Endometrial microvascular endothelial cells (primary cell): ENCODE measurements around the gene TNFRSF21. TPM values are rescaled to one million over a fixed set of nuclear protein-coding genes. Genes with fewer than 3 reads are reported as not detected.

Experiments
- in situ Hi-C: cut with HindIII; loops from 2 replicates; pipeline ENCODE4 v1.10.0; 2017; ENCODE audit warnings: low sequenced_read_pairs, low pct_unique_long_range_greater_than_20kb; ENCODE audit errors: inconsistent ontology term
- total RNA-seq: library from RNA; depleted of rRNA; stranded (reverse); fragments of >200 nt; gene quantifications from one replicate; pipeline ENCODE4 v1.2.3, GENCODE V29; 2015; ENCODE audit errors: inconsistent ontology term

Gene TNFRSF21
- total RNA-seq, 1 donor from 2014 or later = 15.7 TPM

DNA sequence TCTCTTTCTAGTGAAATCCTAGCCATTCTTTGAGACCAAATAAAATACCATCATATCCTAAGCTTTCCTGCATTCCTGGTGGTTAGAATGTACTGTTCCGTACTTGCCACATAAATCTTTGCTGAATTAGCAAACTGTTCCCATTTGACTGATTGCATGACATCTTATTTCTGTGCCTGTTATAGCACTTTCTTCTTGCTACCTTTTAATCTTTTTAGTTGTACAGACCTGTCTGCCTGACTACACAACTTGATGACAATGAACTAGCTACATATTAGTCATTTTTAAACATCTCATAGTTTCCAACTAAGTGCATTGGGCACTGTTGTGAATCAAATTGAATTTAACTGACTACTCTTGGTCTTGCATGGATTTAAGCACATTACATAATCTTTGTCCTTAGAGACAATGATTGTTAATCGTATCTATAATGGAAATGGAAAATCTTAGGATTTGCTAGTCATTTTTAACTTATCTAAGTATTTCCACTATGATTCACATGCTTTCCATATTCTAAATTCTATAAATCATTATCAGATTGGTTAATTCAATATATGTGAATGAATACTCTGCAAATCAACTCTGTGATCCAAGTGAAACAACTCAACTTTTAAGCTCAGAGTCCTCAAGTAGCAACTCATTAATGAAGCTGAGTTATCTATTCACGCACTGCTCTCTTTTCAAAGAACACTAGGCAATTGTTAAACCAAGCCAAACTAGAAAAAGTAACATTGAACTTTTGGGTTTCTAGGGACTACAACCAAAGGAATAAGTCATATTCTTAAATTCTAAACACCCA lies 109.0 kb downstream of the TNFRSF21 start:
- in situ Hi-C loops = no loop called here

DNA sequence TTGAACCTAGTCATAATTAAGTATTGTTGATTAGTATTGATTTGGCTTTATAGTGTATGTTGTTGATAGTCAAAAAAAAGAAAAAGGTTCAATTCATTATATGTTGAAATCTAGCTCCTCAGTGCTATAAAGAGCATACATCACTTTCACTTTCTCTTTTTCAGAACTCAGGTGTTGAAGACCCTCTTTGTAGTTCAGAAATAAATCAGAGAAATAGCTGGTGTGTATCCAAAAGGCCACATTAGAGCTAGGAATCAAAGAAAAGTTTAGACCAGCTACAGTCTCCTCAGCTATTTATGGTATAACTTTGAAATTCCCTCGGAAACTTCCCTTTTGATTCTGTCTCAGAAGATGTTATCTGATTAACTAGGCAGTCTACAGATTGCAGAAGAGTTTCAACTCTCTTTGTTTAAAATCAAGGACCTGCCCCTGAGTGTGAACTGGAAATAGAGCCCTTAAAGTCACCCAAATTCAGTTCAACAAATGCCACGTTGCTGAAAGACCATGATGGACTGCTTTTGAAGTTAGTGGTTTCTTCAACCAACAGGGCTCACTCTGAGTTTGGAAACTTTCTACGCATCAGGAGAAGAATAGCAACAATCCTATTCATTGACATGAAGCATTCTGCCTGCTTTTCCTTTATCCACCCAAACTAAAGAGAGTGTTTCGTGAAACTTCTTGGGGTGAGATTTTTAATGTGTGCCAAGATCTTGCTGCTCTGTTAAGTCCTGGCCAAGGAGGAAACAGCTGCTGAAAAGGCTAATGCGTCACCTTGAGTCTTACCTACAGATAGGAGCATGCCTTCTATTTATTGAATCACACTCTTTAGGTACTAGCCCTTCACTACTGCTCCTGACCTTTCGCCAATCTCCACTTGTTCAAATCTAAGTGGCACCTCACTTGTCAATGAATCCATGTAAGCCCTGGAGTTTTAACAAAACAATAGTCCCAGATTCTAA lies 111.7 kb downstream of the TNFRSF21 start:
- in situ Hi-C loops = no loop called here

GRCh38 chr6:47196113-47196512 lies 113.6 kb downstream of the TNFRSF21 start:
- in situ Hi-C loops = no loop called here

- in situ Hi-C loops = no loop called here
Measured at GRCh38 chr6:47195011-47195650, 114.6 kb downstream of the TNFRSF21 start.

GRCh38 chr6:47188588-47189021 lies 121.1 kb downstream of the TNFRSF21 start:
- in situ Hi-C loops = no loop called here

DNA sequence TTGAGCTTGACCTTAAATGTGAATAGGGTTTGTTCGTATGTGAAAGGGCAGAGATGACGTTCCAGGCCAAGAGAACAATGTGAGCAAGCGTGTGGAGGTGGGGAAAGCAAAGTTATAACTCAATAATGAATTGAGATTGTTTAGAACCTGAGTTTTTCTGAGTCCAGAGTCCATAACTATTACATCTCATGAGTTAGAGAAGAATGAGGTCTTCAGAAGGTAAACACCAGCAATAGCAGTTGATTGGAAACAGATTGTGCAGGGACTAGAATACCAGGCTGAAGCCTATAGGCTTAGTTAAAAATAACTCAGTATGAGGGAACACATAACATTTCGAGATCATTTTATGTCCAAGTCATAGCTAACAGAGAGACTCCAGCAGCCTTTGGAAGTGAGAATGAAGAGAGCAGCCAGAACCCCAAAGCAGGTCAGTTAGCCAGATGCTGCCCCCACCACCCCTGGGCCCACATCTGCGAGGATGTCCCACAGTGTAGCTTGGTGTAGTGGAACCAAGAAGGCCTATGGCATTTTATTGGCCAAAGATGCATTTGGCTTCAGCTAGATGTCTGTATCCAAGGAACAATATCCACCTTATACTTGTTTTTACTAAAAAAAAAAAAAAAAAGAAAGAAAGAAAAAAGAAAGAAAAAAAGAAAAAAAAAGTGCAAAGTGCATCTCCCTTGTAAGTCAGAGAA lies 121.7 kb downstream of the TNFRSF21 start:
- in situ Hi-C loops = no loop called here

- in situ Hi-C loops = no loop called here
Measured at GRCh38 chr6:47187113-47187512, 122.6 kb downstream of the TNFRSF21 start.

DNA sequence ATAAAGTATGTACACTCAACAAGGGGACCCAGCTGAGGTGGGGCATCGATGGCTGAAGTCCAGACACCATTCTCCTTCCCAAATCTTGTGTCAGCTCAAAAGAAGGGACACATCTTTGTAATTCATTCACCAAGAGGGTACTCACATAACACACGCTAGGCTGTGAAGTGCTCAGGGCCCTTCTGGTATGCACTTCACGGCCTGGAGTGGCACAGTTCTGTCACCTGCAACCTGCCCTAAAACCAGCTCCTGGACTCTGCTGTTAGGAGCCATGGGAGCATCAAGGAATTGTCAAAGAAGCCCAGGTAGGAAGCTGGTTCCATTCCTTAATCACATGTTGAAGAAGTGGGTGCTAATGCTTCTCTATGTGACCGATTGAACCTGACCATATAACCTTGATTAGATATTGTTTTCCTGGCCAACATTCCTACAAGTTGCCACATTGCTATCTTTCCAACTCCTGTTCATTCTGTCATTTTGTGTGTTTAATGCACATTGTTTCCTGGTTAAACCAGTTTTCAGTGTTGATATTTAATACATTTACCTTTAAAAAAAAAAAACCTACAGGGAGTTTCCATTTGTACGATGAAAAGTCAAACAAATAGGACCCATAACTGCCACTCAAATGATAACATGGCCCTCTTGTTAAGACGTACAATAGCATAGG lies 127.3 kb downstream of the TNFRSF21 start:
- in situ Hi-C loops = no loop called here

DNA sequence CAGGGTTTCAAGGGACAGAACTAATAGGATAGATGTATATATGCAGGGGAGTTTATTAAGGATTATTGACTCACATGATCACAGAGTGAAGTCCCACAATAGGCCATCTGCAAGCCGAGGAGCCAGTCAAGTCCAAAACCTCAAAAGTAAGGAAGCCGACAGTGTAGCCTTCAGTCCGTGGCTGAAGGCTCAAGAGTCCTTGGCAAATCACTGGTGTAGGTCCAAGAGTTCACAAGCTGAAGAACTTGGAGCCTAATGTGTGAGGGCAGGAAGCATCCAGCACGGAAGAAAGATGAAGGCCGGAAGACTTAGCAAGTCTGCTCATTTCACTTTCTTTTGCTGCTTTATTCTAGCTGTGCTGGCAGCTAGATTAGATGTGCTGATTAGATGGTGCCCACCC lies 128.0 kb downstream of the TNFRSF21 start:
- in situ Hi-C loops = no loop called here

Other genes with a start within 250 kb of the TNFRSF21 start
- 29.1 TPM for gene CD2AP, start 167.9 kb upstream of the TNFRSF21 start, total RNA-seq